ENCODE measurements around the gene CORO2B. TPM values are rescaled to one million over a fixed set of nuclear protein-coding genes. Genes with fewer than 3 reads are reported as not detected.

The CORO2B gene
- total and polyA plus RNA-seq, 2 experiments from 2014 or later, result 1.6 to 4.6 TPM

GRCh38 chr15:68646696-68647095 lies 67.9 kb downstream of the CORO2B start:
- Histone ChIP-seq H3F3A (replicated peaks; ENCODE audit: low read depth) (no peaks in the 10 kb centered on the region), H3K9me2 (ENCODE audit: insufficient read depth) (no peaks in the 10 kb centered on the region), H3K27me3 (ENCODE audit: insufficient read depth) (no peaks in the 10 kb centered on the region), H2AFZ (no peak overlapping the region), H3K4me3 (no peak overlapping the region), H3K4me2 (no peak overlapping the region), H3K4me1 (ENCODE audit: insufficient read depth) (peaks cover 10% of the 10 kb centered on the region; the same call in 1 of the 2 replicates), H3K79me2 (replicated peaks; ENCODE audit: insufficient read depth) (no peaks in the 10 kb centered on the region), H4K20me1 (replicated peaks; ENCODE audit: insufficient read depth) (no peaks in the 10 kb centered on the region), H3K27ac (ENCODE audit: low read depth) (no peak overlapping the region), H3K36me3 (ENCODE audit: insufficient read depth) (no peaks in the 10 kb centered on the region)
- ATAC-seq (no peak), DNase-seq (ENCODE audit: low spot score) (no peak)
- Mint-ChIP-seq H3K9me3 (no peaks in the 10 kb centered on the region), H3K27me3 (ENCODE audit: insufficient read depth, low read depth, poor library complexity) (peaks cover 7% of the 10 kb centered on the region), H3K4me3 (no peak overlapping the region), H3K27ac (no peak overlapping the region; the same call in 1 of the 2 replicates), H3K36me3 (ENCODE audit: low read depth) (no peaks in the 10 kb centered on the region), H3K4me1 (peaks cover 19% of the 10 kb centered on the region)
- TF ChIP-seq ZNF114 (CRISPR knock-in tag; IDR thresholded peaks at IDR 0.05), result no peak
- no peak for TF ChIP-seq EZH2phosphoT487 (IDR thresholded peaks at IDR 0.05; ENCODE audit: unreplicated experiment)
- no peak for TF ChIP-seq ZNF462 (CRISPR knock-in tag; IDR thresholded peaks at IDR 0.05)
- TF ChIP-seq CTCF (conservative IDR thresholded peaks at IDR 0.05; ENCODE audit: low read depth in 2 of 2), result no peak
- no peak for TF ChIP-seq CREB1 (CRISPR knock-in tag; IDR thresholded peaks at IDR 0.05; ENCODE audit: low read depth)
- no peak for TF ChIP-seq ETS1 (IDR thresholded peaks at IDR 0.05)
- no peak for TF ChIP-seq EZH2 (IDR thresholded peaks at IDR 0.05; ENCODE audit: low read depth, unreplicated experiment)
- no peak for TF ChIP-seq NANOG (IDR thresholded peaks at IDR 0.05; ENCODE audit: borderline replicate concordance)
- no peak for TF ChIP-seq STAT1 (IDR thresholded peaks at IDR 0.05; ENCODE audit: unreplicated experiment)
- no peak for TF ChIP-seq ZNF331 (CRISPR knock-in tag; IDR thresholded peaks at IDR 0.05; ENCODE audit: low read depth)
- no peak for TF ChIP-seq REST (IDR thresholded peaks at IDR 0.05; ENCODE audit: unreplicated experiment)
- TF ChIP-seq POLR2AphosphoS5 (IDR thresholded peaks at IDR 0.05; ENCODE audit: low read depth), result no peak
- TF ChIP-seq JUNB (IDR thresholded peaks at IDR 0.05; ENCODE audit: unreplicated experiment), result no peak

Data from GM23338 (cell line).